Muscle layer of colon (tissue), 2 donors: ENCODE measurements around the gene ABCD1.
A peak's percentile ranks its signal among the peaks of the same experiment; 100 is the strongest.

ENCODE experiments used
- H3K27ac ChIP-seq: one replicate; pipeline ENCODE4 v1.7.0; 2013; ENCODE audit warnings: low read depth, mild to moderate bottlenecking, low read length, moderate library complexity
- H3K27me3 ChIP-seq, 2 donors: one replicate each; pipeline ENCODE4 v1.7.0; 2013; ENCODE audit warnings: low read length in 2 of 2, mild to moderate bottlenecking in 2 of 2; ENCODE audit not compliant: insufficient read depth in 2 of 2, control insufficient read depth in 1 of 2
- H3K36me3 ChIP-seq: one replicate; pipeline ENCODE4 v1.7.0; 2013; ENCODE audit warnings: mild to moderate bottlenecking, low read length; ENCODE audit not compliant: insufficient read depth
- H3K4me1 ChIP-seq: one replicate; pipeline ENCODE4 v1.7.0; 2013; ENCODE audit warnings: mild to moderate bottlenecking, low read length; ENCODE audit not compliant: insufficient read depth
- H3K4me3 ChIP-seq, 2 donors: one replicate each; pipeline ENCODE4 v1.7.0; 2013; ENCODE audit warnings: low read length in 2 of 2, low read depth in 1 of 2, mild to moderate bottlenecking in 1 of 2, moderate library complexity in 1 of 2
- H3K9ac ChIP-seq: one replicate; pipeline ENCODE4 v1.7.0; 2013; ENCODE audit warnings: low read length
- H3K9me3 ChIP-seq: one replicate; pipeline ENCODE4 v1.7.0; 2013; ENCODE audit warnings: mild to moderate bottlenecking, low read length
- donor health status: abdominal sarcoma.
- donor health status: Adenocarcinoma of cecum.

ABCD1 gene

GRCh38 chrX:153768311-153769157 lies 43.9 kb downstream of the ABCD1 start:
- Histone ChIP-seq H3K36me3 (peaks cover 16% of the 10 kb centered on the region), H3K9me3 (no peaks in the 10 kb centered on the region), H3K4me3 (no peak overlapping the region), H3K27me3 (peaks cover 0 to 19% of the 10 kb centered on the region in 2 donors), H3K27ac (peak overlapping the region; percentile 44), H3K4me1 (no peaks in the 10 kb centered on the region), H3K9ac (no peak overlapping the region)

- Histone ChIP-seq H3K9ac (no peak overlapping the region), H3K36me3 (peaks cover 16% of the 10 kb centered on the region), H3K4me1 (no peaks in the 10 kb centered on the region), H3K27ac (peak overlapping the region; percentile 44), H3K27me3 (peaks cover 0 to 19% of the 10 kb centered on the region in 2 donors), H3K4me3 (no peak overlapping the region), H3K9me3 (no peaks in the 10 kb centered on the region)
Measured at GRCh38 chrX:153769158-153769864, 44.7 kb downstream of the ABCD1 start.

- H3K27me3 ChIP-seq: peaks cover 0 to 19% of the 10 kb centered on the region in 2 donors
- no peaks in the 10 kb centered on the region for H3K4me1 ChIP-seq
- H3K9me3 ChIP-seq: no peaks in the 10 kb centered on the region
- H3K36me3 ChIP-seq: peaks cover 16% of the 10 kb centered on the region
- H3K4me3 ChIP-seq: no peak overlapping the region
- H3K9ac ChIP-seq: no peak overlapping the region
- no peak overlapping the region for H3K27ac ChIP-seq
Measured at GRCh38 chrX:153769865-153770600, 45.4 kb downstream of the ABCD1 start.

DNA sequence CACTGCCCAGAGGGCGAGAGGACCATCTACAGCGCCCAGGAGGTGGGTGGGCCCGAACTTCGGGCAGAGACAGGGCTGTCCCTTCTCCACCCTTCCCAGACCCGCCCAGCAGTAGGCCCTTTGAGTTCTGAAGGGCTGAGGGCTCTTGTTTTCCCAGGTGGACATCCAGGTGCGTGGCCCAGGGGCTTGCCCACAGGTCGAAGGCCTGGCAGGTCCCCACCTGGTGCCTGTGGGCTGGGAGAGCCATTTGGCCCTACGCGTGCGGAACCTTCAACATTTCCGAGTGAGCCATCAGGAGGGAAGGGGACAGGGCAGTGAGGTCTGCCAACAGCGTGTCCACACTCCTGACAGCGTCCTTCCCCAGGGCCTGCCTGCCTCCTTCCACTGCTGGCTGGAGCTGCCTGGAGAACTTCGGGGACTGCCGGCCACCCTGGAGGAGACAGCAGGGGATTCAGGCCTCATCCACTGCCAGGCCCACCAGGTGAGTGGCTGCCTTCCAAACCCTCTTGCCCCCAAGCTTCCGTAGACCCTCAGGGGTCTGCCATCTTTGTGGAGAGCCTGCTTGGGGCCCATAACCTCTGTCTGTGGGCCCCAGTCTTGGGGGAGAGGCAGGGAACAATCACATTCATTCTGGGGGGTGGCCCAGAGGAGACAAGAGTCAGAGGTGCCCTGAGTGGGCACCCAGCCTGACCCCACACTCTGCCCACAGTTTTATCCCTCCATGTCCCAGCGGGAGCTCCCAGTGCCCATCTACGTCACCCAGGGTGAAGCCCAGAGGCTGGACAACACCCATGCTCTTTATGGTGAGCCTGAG lies 46.2 kb downstream of the ABCD1 start:
- Histone ChIP-seq H3K27ac (no peak overlapping the region), H3K4me1 (no peaks in the 10 kb centered on the region), H3K27me3 (peaks cover 0 to 19% of the 10 kb centered on the region in 2 donors), H3K36me3 (peaks cover 16% of the 10 kb centered on the region), H3K4me3 (no peak overlapping the region), H3K9ac (no peak overlapping the region), H3K9me3 (no peaks in the 10 kb centered on the region)

DNA sequence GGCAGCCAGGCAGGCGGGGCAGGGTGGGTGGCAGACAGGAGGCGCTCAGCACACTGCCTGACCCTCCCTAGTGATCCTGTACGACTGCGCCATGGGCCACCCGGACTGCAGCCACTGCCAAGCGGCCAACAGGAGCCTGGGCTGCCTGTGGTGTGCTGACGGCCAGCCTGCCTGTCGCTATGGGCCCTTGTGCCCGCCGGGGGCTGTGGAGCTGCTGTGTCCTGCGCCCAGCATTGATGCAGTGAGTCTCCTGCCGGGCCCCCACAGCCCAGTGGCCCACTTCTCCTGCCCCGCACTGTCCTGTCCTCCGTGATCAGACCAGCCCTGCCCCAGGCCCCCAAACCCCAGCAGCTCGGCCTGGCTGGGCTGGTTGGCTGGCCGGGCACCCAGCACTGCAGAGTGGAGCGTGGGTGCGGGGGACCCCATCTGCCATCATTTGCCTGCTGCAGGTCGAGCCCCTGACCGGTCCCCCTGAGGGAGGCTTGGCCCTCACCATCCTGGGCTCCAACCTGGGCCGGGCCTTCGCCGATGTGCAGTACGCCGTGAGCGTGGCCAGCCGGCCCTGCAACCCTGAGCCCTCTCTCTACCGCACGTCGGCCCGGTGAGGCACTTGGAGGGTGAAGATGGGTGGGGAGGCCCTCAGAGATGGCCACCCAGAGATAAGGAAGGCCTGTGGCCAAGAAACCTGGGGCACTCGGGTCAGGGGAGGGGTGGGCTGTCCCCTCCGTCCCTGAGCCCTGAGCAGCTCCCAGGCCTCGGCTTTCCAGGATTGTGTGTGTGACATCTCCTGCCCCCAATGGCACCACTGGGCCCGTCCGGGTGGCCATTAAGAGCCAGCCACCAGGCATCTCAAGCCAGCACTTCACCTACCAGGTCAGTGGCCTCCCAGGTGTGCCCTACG lies 47.0 kb downstream of the ABCD1 start:
- Histone ChIP-seq H3K9ac (no peak overlapping the region), H3K4me1 (no peaks in the 10 kb centered on the region), H3K4me3 (no peak overlapping the region), H3K9me3 (no peaks in the 10 kb centered on the region), H3K27ac (no peak overlapping the region), H3K27me3 (peaks cover 0 to 15% of the 10 kb centered on the region in 2 donors), H3K36me3 (peaks cover 16% of the 10 kb centered on the region)

DNA sequence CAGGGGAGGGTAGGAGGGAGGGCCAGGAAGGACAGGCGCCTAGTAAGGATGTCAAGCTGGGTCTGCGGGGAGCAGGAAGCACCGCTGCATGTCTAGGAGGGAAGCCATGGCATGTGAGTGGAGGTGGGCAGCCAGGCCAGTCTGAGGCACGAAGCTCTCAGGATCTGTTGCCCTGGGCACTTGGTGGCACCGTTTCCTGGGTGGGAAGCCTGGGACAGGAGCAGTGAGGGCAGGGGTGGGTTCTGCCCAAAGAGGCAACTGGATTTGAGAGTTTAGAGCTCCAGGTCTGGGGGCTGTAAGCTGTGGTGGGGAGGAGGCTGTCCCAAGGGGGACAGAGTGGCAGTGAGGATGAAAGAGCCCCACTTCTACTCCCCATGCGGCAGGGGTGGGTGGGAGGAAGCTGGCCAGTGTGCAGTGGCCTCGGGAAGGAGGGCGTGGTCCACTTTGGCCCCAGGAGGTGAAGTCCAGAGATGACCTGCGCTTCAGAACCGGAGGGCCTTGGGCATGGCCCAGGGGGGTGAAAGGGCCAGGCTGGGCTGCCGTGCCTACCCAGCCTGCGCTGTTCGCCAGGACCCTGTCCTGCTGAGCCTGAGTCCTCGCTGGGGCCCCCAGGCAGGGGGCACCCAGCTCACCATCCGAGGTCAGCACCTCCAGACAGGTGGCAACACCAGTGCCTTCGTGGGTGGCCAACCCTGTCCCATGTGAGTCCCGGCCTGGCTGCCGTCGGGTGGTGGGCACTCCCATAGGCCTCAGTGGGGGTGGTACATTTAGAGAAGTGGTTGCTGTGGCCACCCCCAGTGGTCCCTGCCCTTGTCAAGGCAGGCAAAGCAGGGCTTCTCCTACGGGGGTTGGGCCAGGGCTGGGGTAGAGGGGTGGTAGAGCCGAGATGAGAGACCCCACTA lies 47.9 kb downstream of the ABCD1 start:
- Histone ChIP-seq H3K27me3 (peaks cover 0 to 15% of the 10 kb centered on the region in 2 donors), H3K4me1 (no peaks in the 10 kb centered on the region), H3K4me3 (no peak overlapping the region), H3K36me3 (peaks cover 16% of the 10 kb centered on the region), H3K27ac (no peak overlapping the region), H3K9ac (no peak overlapping the region), H3K9me3 (no peaks in the 10 kb centered on the region)

DNA sequence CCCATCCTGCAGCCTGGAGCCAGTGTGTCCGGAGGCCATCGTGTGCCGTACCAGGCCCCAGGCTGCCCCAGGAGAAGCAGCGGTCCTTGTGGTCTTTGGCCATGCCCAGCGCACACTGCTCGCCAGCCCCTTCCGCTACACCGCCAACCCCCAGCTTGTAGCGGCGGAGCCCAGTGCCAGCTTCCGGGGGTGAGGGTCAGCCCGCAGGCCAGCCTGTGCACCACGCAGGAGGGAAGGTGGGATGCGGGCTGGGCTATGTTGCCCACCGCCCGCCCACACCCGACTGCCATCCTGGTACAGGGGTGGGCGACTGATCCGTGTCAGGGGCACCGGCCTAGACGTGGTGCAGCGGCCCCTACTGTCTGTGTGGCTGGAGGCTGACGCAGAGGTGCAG lies 48.6 kb downstream of the ABCD1 start:
- H3K27me3 ChIP-seq: peaks cover 0 to 15% of the 10 kb centered on the region in 2 donors
- no peaks in the 10 kb centered on the region for H3K9me3 ChIP-seq
- no peak overlapping the region for H3K9ac ChIP-seq
- no peak overlapping the region for H3K4me3 ChIP-seq
- H3K36me3 ChIP-seq: peaks cover 13% of the 10 kb centered on the region
- H3K27ac ChIP-seq: no peak overlapping the region
- H3K4me1 ChIP-seq: no peaks in the 10 kb centered on the region

- H3K4me1 ChIP-seq: no peaks in the 10 kb centered on the region
- no peaks in the 10 kb centered on the region for H3K9me3 ChIP-seq
- H3K4me3 ChIP-seq: no peak overlapping the region
- no peak overlapping the region for H3K9ac ChIP-seq
- no peak overlapping the region for H3K27ac ChIP-seq
- H3K27me3 ChIP-seq: peaks cover 0 to 13% of the 10 kb centered on the region in 2 donors
- peaks cover 11% of the 10 kb centered on the region for H3K36me3 ChIP-seq
Measured at GRCh38 chrX:153773741-153774575, 49.3 kb downstream of the ABCD1 start.
